GM08714 (cell line): Measurements from ENCODE around the gene DTX2.
"Not testable (repeated sequence)": the region's sequence is repeated elsewhere in the genome, so short reads cannot be mapped to it uniquely, and the experiment has no call there.

Source experiments
- H3K4me3 ChIP-seq: fragments of 200-500 bp; sonication (Bioruptor generic); 2 replicates; pipeline ENCODE4 v1.5.1; 2014; ENCODE audit warnings: mild to moderate bottlenecking, low read length, inconsistent platforms

Gene DTX2

GRCh38 chr7:76480403-76481253, 19.1 kb downstream of the DTX2 start:
- not testable (repeated sequence) for H3K4me3 ChIP-seq

DNA sequence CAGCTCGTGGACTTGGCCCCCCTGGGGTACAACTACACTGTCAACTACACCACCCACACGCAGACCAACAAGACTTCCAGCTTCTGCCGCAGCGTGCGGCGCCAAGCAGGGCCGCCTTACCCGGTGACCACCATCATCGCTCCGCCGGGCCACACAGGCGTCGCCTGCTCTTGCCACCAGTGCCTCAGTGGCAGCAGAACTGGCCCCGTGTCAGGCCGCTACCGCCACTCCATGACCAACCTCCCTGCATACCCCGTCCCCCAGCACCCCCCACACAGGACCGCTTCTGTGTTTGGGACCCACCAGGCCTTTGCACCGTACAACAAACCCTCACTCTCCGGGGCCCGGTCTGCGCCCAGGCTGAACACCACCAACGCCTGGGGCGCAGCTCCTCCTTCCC, 21.2 kb downstream of the DTX2 start:
- H3K4me3 ChIP-seq: not testable (repeated sequence)

DNA sequence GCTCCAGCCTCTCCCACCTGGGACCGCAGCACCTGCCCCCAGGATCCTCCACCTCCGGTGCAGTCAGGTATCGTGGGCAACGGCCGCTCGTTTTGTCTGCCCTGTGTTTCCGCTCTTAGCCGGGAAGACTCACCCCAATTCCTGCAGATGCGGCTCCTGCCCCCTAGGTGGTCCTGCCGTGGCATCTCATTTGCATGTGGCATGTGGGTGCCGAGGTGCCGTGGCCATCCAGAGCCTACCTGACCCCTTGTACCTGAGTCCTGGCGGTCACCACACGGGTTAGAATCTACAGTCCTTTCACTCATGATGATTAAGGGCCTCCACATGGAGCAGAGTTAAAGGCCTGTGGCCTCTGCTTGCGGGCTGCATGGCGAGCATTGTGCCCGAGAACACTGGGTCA, 21.6 kb downstream of the DTX2 start:
- H3K4me3 ChIP-seq: not testable (repeated sequence)

DNA sequence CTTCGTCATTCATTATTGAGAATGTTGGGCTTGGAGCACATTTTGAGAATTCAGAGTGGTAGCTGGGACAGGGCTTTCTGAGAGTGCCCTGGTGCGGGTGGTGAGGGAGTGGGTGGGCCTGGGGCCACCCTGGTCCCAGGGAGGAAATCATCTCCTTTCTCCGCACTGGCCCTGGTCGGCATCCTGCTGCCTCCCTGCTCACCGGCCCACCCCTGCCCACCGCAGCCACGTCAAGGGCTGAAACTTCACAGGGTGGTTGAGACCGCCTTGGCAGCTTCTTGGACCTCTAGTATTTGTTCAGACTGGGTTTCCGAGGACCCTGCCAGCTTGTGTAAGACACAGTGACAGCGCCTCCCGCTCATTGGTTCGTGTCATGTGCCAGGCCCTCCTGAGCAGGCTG, 22.9 kb downstream of the DTX2 start:
- not testable (repeated sequence) for H3K4me3 ChIP-seq

DNA sequence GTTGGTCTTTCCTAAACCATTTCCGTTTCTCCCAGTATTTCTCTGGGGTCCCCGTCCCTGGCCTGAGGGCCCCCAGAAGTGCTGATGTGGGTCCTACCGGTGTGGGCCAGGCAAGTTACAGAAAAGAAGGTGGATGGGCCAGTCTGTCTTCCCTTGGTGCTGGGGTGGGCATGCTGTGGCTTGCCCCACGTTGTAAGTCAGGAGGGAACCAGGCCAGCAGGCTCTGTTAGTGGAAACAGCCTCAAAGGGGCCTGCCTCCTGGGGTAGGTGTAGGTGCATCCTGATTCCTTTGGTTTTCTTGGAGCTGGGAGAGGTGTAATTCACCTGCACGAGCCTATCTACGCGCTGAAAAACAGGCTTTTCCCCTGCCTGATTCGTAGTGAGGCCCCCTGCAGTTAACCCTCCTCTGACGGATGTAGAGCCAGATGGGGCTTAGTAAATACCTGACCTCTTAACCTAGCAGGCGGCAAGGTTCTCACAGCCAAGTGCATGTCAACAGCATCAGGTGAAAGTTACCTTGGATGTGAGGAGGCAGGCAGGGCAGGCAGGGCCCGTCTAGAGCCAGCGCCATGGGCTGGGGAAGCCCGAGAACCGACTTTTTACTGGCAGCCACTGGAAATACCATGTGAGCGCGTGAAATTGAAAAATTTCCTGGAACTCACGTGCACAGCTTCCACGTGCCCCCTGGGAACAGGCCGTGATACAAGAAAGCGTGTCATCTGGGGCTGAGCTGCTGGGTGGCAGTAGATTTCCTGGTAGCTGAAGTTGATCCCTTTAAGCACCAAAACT, 24.5 kb downstream of the DTX2 start:
- not testable (repeated sequence) for H3K4me3 ChIP-seq

DNA sequence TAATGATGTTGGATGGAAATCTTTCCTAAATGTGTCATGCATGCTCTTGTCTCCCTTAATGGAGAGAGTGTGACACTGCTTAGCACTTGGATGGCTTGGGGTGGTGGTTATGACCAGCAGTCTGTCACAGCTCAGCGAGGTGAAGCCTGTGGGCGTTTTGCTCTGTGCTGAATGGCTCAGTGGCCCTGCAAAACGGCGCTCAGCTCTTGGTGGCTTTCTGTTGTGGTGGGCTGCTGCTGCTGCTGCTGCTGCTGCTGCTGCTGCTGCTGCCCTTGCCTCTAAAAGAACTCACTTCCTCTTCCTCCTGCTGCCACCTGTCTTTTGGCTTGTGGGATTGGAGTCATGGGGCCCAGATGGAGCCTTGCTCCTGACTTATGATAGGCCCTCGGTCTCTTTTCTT, 25.1 kb downstream of the DTX2 start:
- H3K4me3 ChIP-seq: not testable (repeated sequence)

DNA sequence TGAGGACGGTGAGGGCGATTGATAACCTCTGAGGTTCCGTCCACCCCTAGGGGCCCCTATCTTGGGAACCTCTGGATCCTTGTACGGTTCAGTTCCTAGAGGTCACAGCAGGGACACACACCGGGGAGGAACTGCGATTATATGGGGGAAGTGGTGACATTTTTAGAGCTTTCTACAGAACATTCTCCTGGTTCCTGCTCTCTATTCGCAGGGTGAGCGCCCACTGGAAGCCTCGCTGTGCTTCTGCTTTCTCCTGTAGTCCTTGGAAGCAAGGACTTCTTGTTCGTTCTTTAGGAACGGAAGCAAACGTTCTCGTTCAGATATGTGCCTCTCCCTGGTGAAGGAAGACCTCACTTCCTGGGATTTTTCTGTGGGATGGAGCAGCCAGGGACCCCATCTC, 26.5 kb downstream of the DTX2 start:
- not testable (repeated sequence) for H3K4me3 ChIP-seq

DNA sequence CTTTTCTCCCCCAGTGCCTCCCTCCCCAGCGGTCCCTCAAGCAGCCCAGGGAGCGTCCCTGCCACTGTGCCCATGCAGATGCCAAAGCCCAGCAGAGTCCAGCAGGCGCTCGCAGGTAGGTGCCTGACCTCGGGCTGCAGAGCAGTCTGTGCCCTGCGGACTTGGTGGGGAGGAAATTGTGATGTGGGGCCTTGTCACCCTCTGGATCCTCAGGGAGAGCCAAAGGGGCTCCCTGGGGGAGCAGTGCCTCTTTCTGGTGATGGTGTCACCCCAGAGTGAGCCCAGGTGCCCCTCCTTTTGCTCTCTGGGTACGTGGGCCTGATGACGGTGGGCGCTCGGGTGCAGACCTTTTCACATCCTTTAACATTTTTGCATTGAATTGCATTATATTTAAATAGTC, 30.6 kb downstream of the DTX2 start:
- not testable (repeated sequence) for H3K4me3 ChIP-seq

DNA sequence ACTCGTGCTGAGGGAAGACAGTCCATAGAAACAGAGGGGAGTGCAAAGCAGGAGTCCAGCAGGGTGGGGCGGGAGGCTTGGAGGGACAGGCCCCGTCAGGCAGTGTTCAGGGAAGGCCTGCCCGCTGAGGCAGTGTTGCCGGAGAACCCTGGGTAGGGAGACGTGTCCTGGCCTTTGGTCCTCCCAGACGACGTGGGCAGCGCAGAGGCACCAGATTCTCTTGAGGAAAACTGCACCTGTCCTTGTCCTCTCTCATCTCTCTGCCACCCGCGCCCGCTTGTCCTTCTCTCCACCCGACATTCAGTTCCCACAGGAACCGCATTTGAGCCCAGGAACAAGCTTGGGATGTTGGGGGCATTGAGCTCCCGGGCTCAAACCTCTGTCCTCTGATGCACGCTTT, 34.2 kb downstream of the DTX2 start:
- not testable (repeated sequence) for H3K4me3 ChIP-seq

- not testable (repeated sequence) for H3K4me3 ChIP-seq
Measured at GRCh38 chr7:76497918-76498582, 36.5 kb downstream of the DTX2 start.

- not testable (repeated sequence) for H3K4me3 ChIP-seq
Measured at GRCh38 chr7:76498583-76499200, 37.2 kb downstream of the DTX2 start.

GRCh38 chr7:76499201-76499923, 37.9 kb downstream of the DTX2 start:
- not testable (repeated sequence) for H3K4me3 ChIP-seq

DNA sequence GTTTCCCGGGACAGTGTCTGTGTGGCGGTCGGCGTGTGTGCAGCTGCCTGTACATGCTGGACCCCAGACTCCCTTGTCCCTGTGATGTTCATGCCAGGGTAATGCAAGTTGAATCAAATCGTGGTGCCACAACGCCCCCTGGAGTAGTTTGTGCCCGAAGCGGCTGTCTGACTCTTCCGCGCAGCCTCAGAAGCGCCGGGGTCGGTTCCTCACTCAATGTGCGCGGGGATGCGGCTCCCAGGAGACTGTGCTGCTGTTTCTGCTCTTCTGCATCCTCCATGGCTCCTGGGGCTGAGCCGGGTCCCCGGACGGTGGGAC, 38.4 kb downstream of the DTX2 start:
- not testable (repeated sequence) for H3K4me3 ChIP-seq

GRCh38 chr7:76502224-76502623, 40.7 kb downstream of the DTX2 start:
- H3K4me3 ChIP-seq: not testable (repeated sequence)

GRCh38 chr7:76502836-76503235, 41.3 kb downstream of the DTX2 start:
- H3K4me3 ChIP-seq: not testable (repeated sequence)

DNA sequence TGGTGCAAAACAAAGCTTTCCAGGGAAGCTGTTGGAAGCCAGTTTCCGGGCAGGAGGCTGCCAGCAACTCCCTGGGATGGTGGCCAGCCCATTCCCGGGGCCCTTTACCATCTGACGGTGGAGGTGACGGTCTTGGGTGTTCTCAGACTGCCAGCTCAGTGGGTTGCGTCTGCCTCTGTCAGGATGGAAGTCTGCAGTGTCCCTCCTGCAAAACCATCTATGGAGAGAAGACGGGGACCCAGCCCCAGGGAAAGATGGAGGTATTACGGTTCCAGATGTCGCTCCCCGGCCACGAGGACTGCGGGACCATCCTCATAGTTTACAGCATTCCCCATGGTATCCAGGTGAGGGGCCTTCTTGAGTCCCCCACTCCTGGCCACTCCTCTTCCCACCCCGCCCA, 41.7 kb downstream of the DTX2 start:
- not testable (repeated sequence) for H3K4me3 ChIP-seq

- H3K4me3 ChIP-seq: not testable (repeated sequence)
Measured at GRCh38 chr7:76504351-76505167, 43.0 kb downstream of the DTX2 start.
